Suprapubic skin (tissue), 3 donors: ENCODE data around the gene TSPAN32.

Experiments used
- CTCF ChIP-seq, 2 donors: fragments of 200-600 bp in 1 of 2; fragments of 450-650 bp in 1 of 2; sonication (generic) in 1 of 2; IDR thresholded peaks; one replicate each; pipeline ENCODE4 v1.5.1; 2016 to 2019; ENCODE audit warnings: antibody characterized with exemption in 2 of 2, mild to moderate bottlenecking in 1 of 2, moderate library complexity in 1 of 2
- POLR2AphosphoS5 ChIP-seq, 3 donors: sonication (generic); formaldehyde crosslinking; IDR thresholded peaks; one replicate each; pipeline ENCODE4 v1.6.1; 2017; ENCODE audit warnings: antibody characterized with exemption in 3 of 3

- TF ChIP-seq POLR2AphosphoS5 (IDR thresholded peaks at IDR 0.05) (no peak), CTCF (IDR thresholded peaks at IDR 0.05) (no peak)
Measured at GRCh38 chr11:2329551-2329950, 27.7 kb downstream of the TSPAN32 start.
